HEK293T (cell line): Measurements from ENCODE around the gene FAM177A1.

Source experiments
- ARNT ChIP-seq: fragments of 450-650 bp; IDR thresholded peaks from 2 replicates; pipeline ENCODE4 v1.6.1; 2017; ENCODE audit warnings: mild to moderate bottlenecking
- BHLHE40 ChIP-seq: fragments of 450-650 bp; IDR thresholded peaks from 2 replicates; pipeline ENCODE4 v1.6.1; 2016; ENCODE audit warnings: mild to moderate bottlenecking, moderate library complexity, borderline replicate concordance
- CTBP1 ChIP-seq: fragments of 450-650 bp; IDR thresholded peaks from 2 replicates; pipeline ENCODE4 v1.6.1; 2016; ENCODE audit warnings: borderline replicate concordance
- ELF4 ChIP-seq: fragments of 450-650 bp; IDR thresholded peaks from 2 replicates; pipeline ENCODE4 v1.6.1; 2017; ENCODE audit warnings: antibody characterized with exemption
- FOXA1 ChIP-seq: fragments of 450-650 bp; IDR thresholded peaks from 2 replicates; pipeline ENCODE4 v1.6.1; 2016; ENCODE audit warnings: mild to moderate bottlenecking
- FOXK2 ChIP-seq: fragments of 450-650 bp; IDR thresholded peaks from 2 replicates; pipeline ENCODE4 v1.6.1; 2016; ENCODE audit warnings: mild to moderate bottlenecking
- FOXM1 ChIP-seq: fragments of 450-650 bp; IDR thresholded peaks from 2 replicates; pipeline ENCODE4 v1.6.1; 2017; ENCODE audit warnings: mild to moderate bottlenecking, borderline replicate concordance
- HDGF ChIP-seq: fragments of 450-650 bp; IDR thresholded peaks from 2 replicates; pipeline ENCODE4 v1.6.1; 2017; ENCODE audit warnings: antibody characterized with exemption, borderline replicate concordance
- NFRKB ChIP-seq: fragments of 450-650 bp; IDR thresholded peaks from 2 replicates; pipeline ENCODE4 v1.6.1; 2016; ENCODE audit warnings: mild to moderate bottlenecking, moderate library complexity
- PKNOX1 ChIP-seq: fragments of 450-650 bp; IDR thresholded peaks from 2 replicates; pipeline ENCODE4 v1.6.1; 2016
- SP1 ChIP-seq: fragments of 450-650 bp; IDR thresholded peaks from 2 replicates; pipeline ENCODE4 v1.6.1; 2017
- SUZ12 ChIP-seq: fragments of 450-650 bp; IDR thresholded peaks from 2 replicates; pipeline ENCODE4 v1.6.1; 2016; ENCODE audit warnings: mild to moderate bottlenecking

- TF ChIP-seq BHLHE40 = no peak
- TF ChIP-seq FOXK2 = no peak
- no peak for TF ChIP-seq PKNOX1
- TF ChIP-seq NFRKB = no peak
- no peak for TF ChIP-seq FOXM1
- TF ChIP-seq SP1 = no peak
- no peak for TF ChIP-seq ARNT
- TF ChIP-seq SUZ12 = no peak
- TF ChIP-seq HDGF = no peak
- TF ChIP-seq ELF4 = no peak
- no peak for TF ChIP-seq CTBP1
- no peak for TF ChIP-seq FOXA1
These were observed 67.4 kb downstream of the FAM177A1 start for GRCh38 chr14:35113308-35113950.
